Naive thymus-derived CD4-positive, alpha-beta T cell (primary cell): ENCODE measurements around the gene FAM117B. TPM values are rescaled to one million over a fixed set of nuclear protein-coding genes. Genes with fewer than 3 reads are reported as not detected.

Source experiments
- ATAC-seq: fragments of 150-1000 bp; cut with Tn5 transposase; 2 replicates; pipeline ENCODE4 v1.10.0; 2021; ENCODE audit warnings: mild to moderate bottlenecking, moderate library complexity
- CTCF ChIA-PET: fragments of 350-600 bp; sonication (Branson Sonifier 250); formaldehyde crosslinking; loops from one replicate; lab custom pipeline; 2021; ENCODE audit warnings: antibody characterized with exemption; lab: Charles Lee
- POLR2A ChIA-PET: fragments of 350-600 bp; sonication (Branson Sonifier 250); formaldehyde crosslinking; loops from one replicate; lab custom pipeline; 2021; ENCODE audit warnings: antibody characterized with exemption, inconsistent platforms; lab: Charles Lee
- DNase-seq, 9 donors: peaks; one replicate each; pipeline versions ENCODE4 v3.0.0 to v3.0.0-alpha.2; 2020 to 2022; ENCODE audit warnings: mixed read lengths in 1 of 9
- H3K27ac ChIP-seq: one replicate; pipeline ENCODE4 v1.7.0; 2013; ENCODE audit warnings: mild to moderate bottlenecking, low read depth, low read length, moderate library complexity
- H3K27me3 ChIP-seq, 2 donors: one replicate each; pipeline ENCODE4 v1.7.0; 2013; ENCODE audit warnings: low read length in 2 of 2, mild to moderate bottlenecking in 2 of 2, moderate library complexity in 2 of 2; ENCODE audit not compliant: control insufficient read depth in 2 of 2, insufficient read depth in 2 of 2
- H3K36me3 ChIP-seq, 3 experiments: 1 replicate in 2 of 3; 2 replicates in 1 of 3; pipeline ENCODE4 v1.7.0; 2013; ENCODE audit warnings: low read length in 3 of 3, mild to moderate bottlenecking in 3 of 3, moderate library complexity in 1 of 3; ENCODE audit not compliant: insufficient read depth in 3 of 3, control insufficient read depth in 2 of 3
- H3K4me1 ChIP-seq, 2 donors: one replicate each; pipeline ENCODE4 v1.7.0; 2013; ENCODE audit warnings: low read length in 2 of 2, mild to moderate bottlenecking in 2 of 2, moderate library complexity in 1 of 2; ENCODE audit not compliant: control insufficient read depth in 2 of 2, insufficient read depth in 2 of 2
- H3K4me3 ChIP-seq: 2 replicates; pipeline ENCODE4 v1.7.0; 2013; ENCODE audit warnings: mild to moderate bottlenecking, low read length
- H3K9me3 ChIP-seq, 3 experiments: 1 replicate in 2 of 3; 2 replicates in 1 of 3; pipeline ENCODE4 v1.7.0; 2013; ENCODE audit warnings: low read length in 3 of 3; ENCODE audit not compliant: control insufficient read depth in 2 of 3
- H3K27ac Mint-ChIP-seq, 9 donors: one replicate each; pipeline ENCODE4 v1.8.0; 2020 to 2022; ENCODE audit warnings: mixed read lengths in 9 of 9, mild to moderate bottlenecking in 8 of 9, moderate library complexity in 5 of 9, inconsistent platforms in 2 of 9
- H3K27me3 Mint-ChIP-seq, 5 donors: one replicate each; pipeline ENCODE4 v1.8.0; 2021 to 2022; ENCODE audit warnings: mixed read lengths in 5 of 5, mild to moderate bottlenecking in 1 of 5
- H3K36me3 Mint-ChIP-seq, 5 donors: one replicate each; pipeline ENCODE4 v1.8.0; 2020 to 2022; ENCODE audit warnings: mixed read lengths in 5 of 5, mild to moderate bottlenecking in 3 of 5, inconsistent platforms in 1 of 5
- H3K4me1 Mint-ChIP-seq, 7 donors: one replicate each; pipeline ENCODE4 v1.8.0; 2020 to 2022; ENCODE audit warnings: mixed read lengths in 7 of 7, mild to moderate bottlenecking in 3 of 7, inconsistent platforms in 1 of 7
- H3K4me3 Mint-ChIP-seq, 10 donors: one replicate each; pipeline ENCODE4 v1.8.0; 2020 to 2022; ENCODE audit warnings: mild to moderate bottlenecking in 10 of 10, mixed read lengths in 10 of 10, moderate library complexity in 6 of 10, inconsistent platforms in 2 of 10
- H3K9me3 Mint-ChIP-seq, 11 donors: one replicate each; pipeline ENCODE4 v1.8.0; 2020 to 2022; ENCODE audit warnings: mixed read lengths in 11 of 11, mild to moderate bottlenecking in 4 of 11, inconsistent platforms in 1 of 11, moderate library complexity in 1 of 11
- intact Hi-C, 2 donors: fragments of 100-400 bp; cut with micrococcal nuclease; formaldehyde crosslinking; loops; one replicate each; pipeline ENCODE4 v1.15.1; 2023
- polyA plus RNA-seq, 2 donors: library from polyadenylated mRNA; unstranded; fragments of 300-500 nt; fragmentation: Illumina TruSeq; gene quantifications; one replicate each; pipeline ENCODE4 v1.2.3, GENCODE V29; 2021
- total RNA-seq, 6 experiments: library from RNA in 5 of 6; stranded (reverse) in 5 of 6; gene quantifications; 1 replicate in 5 of 6; 2 replicates in 1 of 6; pipeline ENCODE4 v1.2.3 and lab custom pipeline; 2021 to 2026

The FAM117B gene
- total and polyA plus RNA-seq, 7 experiments from 2014 or later: 12.8 to 57.9 (median 46.5) TPM

GRCh38 chr2:202599911-202600310 lies 34.9 kb upstream of the FAM117B start:
- no peaks in the 10 kb centered on the region for H3K4me1 ChIP-seq
- Mint-ChIP-seq H3K4me3 (no peak overlapping the region), H3K27me3 (no peaks in the 10 kb centered on the region), H3K9me3 (no peaks in the 10 kb centered on the region), H3K27ac (no peak overlapping the region), H3K4me1 (peaks cover 0 to 9% (median 7%) of the 10 kb centered on the region in 7 donors), H3K36me3 (no peaks in the 10 kb centered on the region)
- no peaks in the 10 kb centered on the region for H3K9me3 ChIP-seq
- CTCF ChIA-PET: no interaction called here
- no peak overlapping the region for H3K27ac ChIP-seq
- intact Hi-C loops: no loop called here
- POLR2A ChIA-PET: no interaction called here
- ATAC-seq (no peak), DNase-seq (no peak)
- no peak overlapping the region for H3K4me3 ChIP-seq
- H3K27me3 ChIP-seq: no peaks in the 10 kb centered on the region
- no peaks in the 10 kb centered on the region for H3K36me3 ChIP-seq

DNA sequence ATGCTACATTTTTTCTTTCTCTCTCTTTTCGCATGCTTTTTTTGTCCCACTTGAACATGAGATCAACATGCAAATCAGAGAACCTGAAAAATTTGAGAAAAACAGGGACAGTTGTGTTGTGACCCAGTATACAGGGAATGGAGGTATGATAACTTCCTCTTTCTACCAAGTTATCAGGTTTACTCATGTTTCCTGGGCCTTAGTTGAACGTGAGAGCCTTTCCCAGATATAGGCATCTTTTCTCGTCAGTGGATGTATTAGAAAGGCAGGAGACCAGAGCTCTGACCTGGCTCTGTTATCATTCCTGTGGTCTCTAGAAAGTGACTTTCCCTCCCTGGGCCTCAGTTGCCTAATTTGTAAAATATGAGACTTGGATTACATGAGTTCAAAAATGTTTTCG lies 30.1 kb upstream of the FAM117B start:
- Histone ChIP-seq H3K9me3 (no peaks in the 10 kb centered on the region), H3K27me3 (no peaks in the 10 kb centered on the region), H3K4me1 (no peaks in the 10 kb centered on the region), H3K36me3 (no peaks in the 10 kb centered on the region), H3K4me3 (no peak overlapping the region), H3K27ac (no peak overlapping the region)
- Mint-ChIP-seq H3K36me3 (no peaks in the 10 kb centered on the region), H3K27me3 (no peaks in the 10 kb centered on the region), H3K9me3 (peaks cover 0 to 5% (median 0%) of the 10 kb centered on the region in 11 donors), H3K4me1 (peaks cover 0 to 10% (median 7%) of the 10 kb centered on the region in 7 donors), H3K27ac (no peak overlapping the region), H3K4me3 (no peak overlapping the region)
- intact Hi-C loops: no loop called here
- DNase-seq (no peak), ATAC-seq (no peak)
- CTCF ChIA-PET: no interaction called here
- POLR2A ChIA-PET: interaction anchor here (1.0 kb wide), 1 partner anchor 31 kb away, joined by 3 read pairs; no protein-coding TSS in a partner anchor

GRCh38 chr2:202605174-202605573 lies 29.6 kb upstream of the FAM117B start:
- intact Hi-C loops: no loop called here
- peaks cover 0 to 5% (median 0%) of the 10 kb centered on the region in 11 donors for H3K9me3 Mint-ChIP-seq
- H3K27ac Mint-ChIP-seq: no peak overlapping the region

GRCh38 chr2:202608142-202608852 lies 26.5 kb upstream of the FAM117B start:
- H3K4me3 Mint-ChIP-seq: no peak overlapping the region
- peaks cover 0 to 8% (median 0%) of the 10 kb centered on the region in 5 donors for H3K27me3 Mint-ChIP-seq
- H3K27ac Mint-ChIP-seq: no peak overlapping the region
- no peaks in the 10 kb centered on the region for H3K36me3 ChIP-seq
- H3K36me3 Mint-ChIP-seq: peaks cover 0 to 3% (median 0%) of the 10 kb centered on the region in 5 donors
- H3K4me3 ChIP-seq: no peak overlapping the region
- no peaks in the 10 kb centered on the region for H3K9me3 ChIP-seq
- H3K27ac ChIP-seq: no peak overlapping the region
- no peaks in the 10 kb centered on the region for H3K4me1 ChIP-seq
- ATAC-seq (peak; percentile 66), DNase-seq (no peak)
- CTCF ChIA-PET: no interaction called here
- no peaks in the 10 kb centered on the region for H3K27me3 ChIP-seq
- H3K4me1 Mint-ChIP-seq: peaks cover 0 to 11% (median 0%) of the 10 kb centered on the region in 7 donors
- intact Hi-C loops: no loop called here
- POLR2A ChIA-PET: no interaction called here
- peaks cover 0 to 5% (median 0%) of the 10 kb centered on the region in 11 donors for H3K9me3 Mint-ChIP-seq

More at GRCh38 chr2:202605174-202605573, 29.6 kb upstream of the FAM117B start:
- ATAC-seq: no peak
- Mint-ChIP-seq H3K4me1 (peaks cover 0 to 15% (median 7%) of the 10 kb centered on the region in 7 donors), H3K36me3 (no peaks in the 10 kb centered on the region), H3K4me3 (no peak overlapping the region), H3K27me3 (no peaks in the 10 kb centered on the region)
- CTCF ChIA-PET: no interaction called here
- H3K27me3 ChIP-seq: no peaks in the 10 kb centered on the region
- no peaks in the 10 kb centered on the region for H3K9me3 ChIP-seq
- POLR2A ChIA-PET: no interaction called here
- H3K27ac ChIP-seq: no peak overlapping the region
- H3K4me1 ChIP-seq: no peaks in the 10 kb centered on the region
- H3K4me3 ChIP-seq: no peak overlapping the region
- no peaks in the 10 kb centered on the region for H3K36me3 ChIP-seq
- no peak for DNase-seq

DNA sequence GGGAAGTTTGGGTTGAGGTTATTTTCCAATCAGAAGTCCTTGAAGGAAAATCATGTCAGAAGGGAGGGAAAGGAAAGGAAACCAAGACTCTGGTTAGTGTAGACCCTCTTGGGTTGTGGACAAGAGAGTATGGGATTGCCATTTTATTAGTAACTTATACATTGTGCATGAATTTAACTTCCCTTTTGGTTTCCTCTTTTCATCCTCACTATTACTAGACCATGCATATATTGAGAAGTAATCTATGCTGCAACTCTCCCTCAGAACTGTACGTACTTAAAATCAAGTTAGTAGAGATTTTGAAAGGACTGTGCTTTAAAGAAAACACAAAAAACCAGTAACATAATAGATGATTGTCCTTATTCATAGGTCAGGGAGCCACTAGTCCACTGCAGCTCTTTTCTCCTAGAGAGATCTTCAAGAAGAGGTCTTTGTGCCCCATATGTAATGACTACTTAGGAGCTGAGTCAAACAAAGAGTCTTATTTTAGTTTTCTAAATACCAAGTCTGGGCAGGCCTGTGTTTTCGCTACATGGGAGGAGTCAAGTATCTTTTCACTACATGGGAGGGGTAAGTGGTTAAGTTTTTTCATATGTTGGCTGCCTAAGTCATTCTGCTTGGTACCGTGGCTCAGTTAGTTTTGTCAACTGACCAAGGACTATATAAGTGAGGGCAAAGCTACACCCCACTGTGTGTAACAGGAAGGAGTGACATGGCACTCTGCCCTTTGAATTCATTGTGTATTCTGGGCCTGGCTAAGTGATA lies 25.2 kb upstream of the FAM117B start:
- no peaks in the 10 kb centered on the region for H3K27me3 ChIP-seq
- no peaks in the 10 kb centered on the region for H3K4me1 ChIP-seq
- peaks cover 0 to 5% (median 0%) of the 10 kb centered on the region in 11 donors for H3K9me3 Mint-ChIP-seq
- no peak overlapping the region for H3K27ac ChIP-seq
- POLR2A ChIA-PET: no interaction called here
- peaks cover 0 to 3% (median 0%) of the 10 kb centered on the region in 5 donors for H3K36me3 Mint-ChIP-seq
- peaks cover 0 to 8% (median 0%) of the 10 kb centered on the region in 5 donors for H3K27me3 Mint-ChIP-seq
- DNase-seq (no peak), ATAC-seq (peak; percentile 78)
- H3K4me1 Mint-ChIP-seq: peaks cover 0 to 11% (median 0%) of the 10 kb centered on the region in 7 donors
- no peak overlapping the region for H3K4me3 ChIP-seq
- H3K27ac Mint-ChIP-seq: no peak overlapping the region
- CTCF ChIA-PET: no interaction called here
- intact Hi-C loops: no loop called here
- no peak overlapping the region for H3K4me3 Mint-ChIP-seq
- no peaks in the 10 kb centered on the region for H3K9me3 ChIP-seq
- H3K36me3 ChIP-seq: no peaks in the 10 kb centered on the region

DNA sequence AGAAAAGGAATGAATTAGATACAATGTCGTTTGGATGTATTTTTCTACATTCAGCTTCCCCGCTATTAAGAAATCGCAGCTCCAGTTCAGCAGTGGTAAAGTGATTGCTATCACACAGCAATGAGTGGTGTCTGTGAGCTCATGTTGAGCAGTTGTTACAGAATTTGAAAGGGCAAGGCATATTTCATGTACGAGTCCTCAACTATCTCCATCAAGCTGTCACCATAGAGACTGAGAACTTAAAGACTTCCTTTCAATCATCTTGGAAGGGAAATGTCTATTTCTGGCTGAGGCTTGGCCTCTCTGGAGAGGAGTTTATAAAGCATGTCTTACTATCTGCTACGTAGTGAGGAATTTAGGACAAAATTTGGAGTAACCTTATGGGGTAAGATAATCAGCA lies 24.4 kb upstream of the FAM117B start:
- H3K27me3 Mint-ChIP-seq: peaks cover 0 to 8% (median 0%) of the 10 kb centered on the region in 5 donors
- H3K36me3 Mint-ChIP-seq: peaks cover 0 to 3% (median 0%) of the 10 kb centered on the region in 5 donors
- peaks cover 0 to 5% (median 0%) of the 10 kb centered on the region in 11 donors for H3K9me3 Mint-ChIP-seq
- H3K27ac ChIP-seq: no peak overlapping the region
- no peak overlapping the region for H3K4me3 Mint-ChIP-seq
- H3K27me3 ChIP-seq: no peaks in the 10 kb centered on the region
- peaks cover 0 to 11% (median 0%) of the 10 kb centered on the region in 7 donors for H3K4me1 Mint-ChIP-seq
- no peaks in the 10 kb centered on the region for H3K9me3 ChIP-seq
- no peak for DNase-seq
- intact Hi-C loops: no loop called here
- no peaks in the 10 kb centered on the region for H3K36me3 ChIP-seq
- H3K4me3 ChIP-seq: no peak overlapping the region
- no peak for ATAC-seq
- CTCF ChIA-PET: no interaction called here
- H3K27ac Mint-ChIP-seq: no peak overlapping the region
- no peaks in the 10 kb centered on the region for H3K4me1 ChIP-seq
- POLR2A ChIA-PET: interaction anchor here (0.6 kb wide), 1 partner anchor 1150 kb away, joined by 3 read pairs; no protein-coding TSS in a partner anchor
